WI38 (cell line): ENCODE results near the gene NEFH.

Experiments
- H3K4me3 ChIP-seq: 2 replicates; pipeline ENCODE4 v1.5.1; 2011; ENCODE audit warnings: low read depth, mild to moderate bottlenecking, control low read depth, low read length
- CTCF ChIP-seq: IDR thresholded peaks from 2 replicates; pipeline ENCODE4 v1.5.1; 2012; ENCODE audit warnings: low read depth, mild to moderate bottlenecking, control low read depth, low read length

Gene NEFH

GRCh38 chr22:29454276-29454675 is 25.7 kb upstream of the NEFH start:
- no peak overlapping the region for H3K4me3 ChIP-seq
- TF ChIP-seq CTCF: no peak

- TF ChIP-seq CTCF: no peak
- H3K4me3 ChIP-seq: no peak overlapping the region
Observed at GRCh38 chr22:29456211-29456671, 23.8 kb upstream of the NEFH start.

- H3K4me3 ChIP-seq: no peak overlapping the region
- no peak for TF ChIP-seq CTCF
Observed at GRCh38 chr22:29457730-29458129, 22.3 kb upstream of the NEFH start.

- no peak for TF ChIP-seq CTCF
- H3K4me3 ChIP-seq: no peak overlapping the region
Observed at GRCh38 chr22:29458551-29458950, 21.5 kb upstream of the NEFH start.

GRCh38 chr22:29459773-29460172 is 20.2 kb upstream of the NEFH start:
- H3K4me3 ChIP-seq: no peak overlapping the region
- TF ChIP-seq CTCF: no peak

GRCh38 chr22:29461263-29461662 is 18.8 kb upstream of the NEFH start:
- TF ChIP-seq CTCF: no peak
- H3K4me3 ChIP-seq: no peak overlapping the region

GRCh38 chr22:29463629-29464028 is 16.4 kb upstream of the NEFH start:
- no peak for TF ChIP-seq CTCF
- H3K4me3 ChIP-seq: no peak overlapping the region
